Breast epithelium (tissue), 3 donors: ENCODE data around the gene ARFRP1.

ENCODE experiments used
- CTCF ChIP-seq, 3 donors: fragments of 450-650 bp; IDR thresholded peaks; one replicate each; pipeline ENCODE4 v1.5.1; 2016 to 2017; ENCODE audit warnings: antibody characterized with exemption in 3 of 3, mild to moderate bottlenecking in 3 of 3, moderate library complexity in 3 of 3
- POLR2A ChIP-seq: fragments of 450-650 bp; IDR thresholded peaks from one replicate; pipeline ENCODE4 v1.6.1; 2016; ENCODE audit warnings: antibody characterized with exemption, mild to moderate bottlenecking, moderate library complexity
- POLR2AphosphoS5 ChIP-seq, 3 donors: sonication (generic); formaldehyde crosslinking; IDR thresholded peaks; one replicate each; pipeline ENCODE4 v1.6.1; 2017; ENCODE audit warnings: antibody characterized with exemption in 3 of 3

- no peak for TF ChIP-seq CTCF (IDR thresholded peaks at IDR 0.05)
- TF ChIP-seq POLR2A = no peak
- no peak for TF ChIP-seq POLR2AphosphoS5 (IDR thresholded peaks at IDR 0.05)
Observed at GRCh38 chr20:63678667-63679465, 28.9 kb downstream of the ARFRP1 start.
